Measurements from ENCODE around the gene APH1B. TPM values are rescaled to one million over a fixed set of nuclear protein-coding genes. Genes with fewer than 3 reads are reported as not detected.

APH1B gene
- total and polyA plus RNA-seq, 2 donors (not counting 3 experiments of a cell fraction or from before 2014, with no cell fraction given): 14.6 to 24.6 TPM

- no TSS peak for BruUV-seq (replicated peaks)
- Histone ChIP-seq H3K4me3 (replicated peaks in 1 of 3; ENCODE audit: insufficient read depth in 1 of 3, low read depth in 1 of 3, low read length in 3 of 3) (no peak overlapping the region), H3K79me2 (ENCODE audit: control insufficient read depth, insufficient read depth, low read length) (no peaks in the 10 kb centered on the region), H3K27ac (ENCODE audit: insufficient read depth, low read depth, low read length) (no peak overlapping the region), H3K9ac (replicated peaks; ENCODE audit: extremely low read depth, insufficient read depth, low read length) (no peak overlapping the region), H4K20me1 (replicated peaks; ENCODE audit: control insufficient read depth, extremely low read depth, insufficient read depth, low read length) (no peaks in the 10 kb centered on the region), H3K9me3 (replicated peaks; ENCODE audit: control insufficient read depth, insufficient read depth, low read length) (no peaks in the 10 kb centered on the region), H3K4me2 (ENCODE audit: insufficient read depth, low read length) (peak overlapping the region; percentile 14), H3K9me1 (replicated peaks; ENCODE audit: control insufficient read depth, extremely low read depth, insufficient read depth, low read length) (no peaks in the 10 kb centered on the region), H2AFZ (ENCODE audit: low read depth, low read length) (no peak overlapping the region), H3K36me3 (ENCODE audit: control insufficient read depth in 2 of 2, extremely low read depth in 1 of 2, insufficient read depth in 2 of 2, low read length in 2 of 2) (no peaks in the 10 kb centered on the region), H3K4me1 (ENCODE audit: control insufficient read depth, extremely low read depth, insufficient read depth, low read length) (peaks cover 46% of the 10 kb centered on the region), H3K27me3 (ENCODE audit: control insufficient read depth in 2 of 2, insufficient read depth in 2 of 2, low read length in 2 of 2) (no peaks in the 10 kb centered on the region)
- POLR2A ChIA-PET: no interaction called here
- dilution Hi-C loops (cut with MboI; ENCODE audit: extremely low pct_ligation_motif_present, low sequenced_read_pairs): no loop called here
- no peak for TF ChIP-seq JUN (IDR thresholded peaks at IDR 0.05; ENCODE audit: borderline replicate concordance, insufficient read depth, insufficient read length, low read depth)
- TF ChIP-seq GATA2 (IDR thresholded peaks at IDR 0.05; ENCODE audit: insufficient read depth, insufficient read length, low read depth, low read length): no peak
- TF ChIP-seq, protein P1, sequence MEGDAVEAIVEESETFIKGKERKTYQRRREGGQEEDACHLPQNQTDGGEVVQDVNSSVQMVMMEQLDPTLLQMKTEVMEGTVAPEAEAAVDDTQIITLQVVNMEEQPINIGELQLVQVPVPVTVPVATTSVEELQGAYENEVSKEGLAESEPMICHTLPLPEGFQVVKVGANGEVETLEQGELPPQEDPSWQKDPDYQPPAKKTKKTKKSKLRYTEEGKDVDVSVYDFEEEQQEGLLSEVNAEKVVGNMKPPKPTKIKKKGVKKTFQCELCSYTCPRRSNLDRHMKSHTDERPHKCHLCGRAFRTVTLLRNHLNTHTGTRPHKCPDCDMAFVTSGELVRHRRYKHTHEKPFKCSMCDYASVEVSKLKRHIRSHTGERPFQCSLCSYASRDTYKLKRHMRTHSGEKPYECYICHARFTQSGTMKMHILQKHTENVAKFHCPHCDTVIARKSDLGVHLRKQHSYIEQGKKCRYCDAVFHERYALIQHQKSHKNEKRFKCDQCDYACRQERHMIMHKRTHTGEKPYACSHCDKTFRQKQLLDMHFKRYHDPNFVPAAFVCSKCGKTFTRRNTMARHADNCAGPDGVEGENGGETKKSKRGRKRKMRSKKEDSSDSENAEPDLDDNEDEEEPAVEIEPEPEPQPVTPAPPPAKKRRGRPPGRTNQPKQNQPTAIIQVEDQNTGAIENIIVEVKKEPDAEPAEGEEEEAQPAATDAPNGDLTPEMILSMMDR (IDR thresholded peaks at IDR 0.05; ENCODE audit: extremely low read depth in 1 of 2, insufficient read depth in 1 of 2, low read depth in 1 of 2, low read length in 2 of 2): peak; percentile 34 to 41
- no peak for TF ChIP-seq POLR2A (IDR thresholded peaks at IDR 0.05; ENCODE audit: low read depth, low read length)
- no peak for TF ChIP-seq FOS (IDR thresholded peaks at IDR 0.05; ENCODE audit: borderline replicate concordance, insufficient read depth, low read length)
- no peak for TF ChIP-seq MAX (IDR thresholded peaks at IDR 0.05; ENCODE audit: insufficient read depth, insufficient read length)
- TF ChIP-seq MYC (IDR thresholded peaks at IDR 0.05; ENCODE audit: low read depth, low read length): no peak
- no peak for TF ChIP-seq POLR2AphosphoS5 (IDR thresholded peaks at IDR 0.05; ENCODE audit: insufficient read depth, low read depth, low read length)
- FAIRE-seq: peak; percentile 72
- peak; percentile 80 for DNase-seq (ENCODE audit: low read depth, low spot score)
- intact Hi-C loops (cut with micrococcal nuclease): loop anchor here (1.0 to 5.0 kb wide), 5 partner anchors 113 to 506 kb away; partner anchors contain the start of gene USP3
- CTCF ChIA-PET: interaction anchor here (0.5 to 5.9 kb wide), 15 partner anchors 10 to 441 kb away, joined by 3 to 166 read pairs (median 3); no protein-coding TSS in a partner anchor
Measured at GRCh38 chr15:63288778-63289378, 11.5 kb downstream of the APH1B start.
